GM12878 (cell line): ENCODE results near the gene BEST1. TPM values are rescaled to one million over a fixed set of nuclear protein-coding genes. Genes with fewer than 3 reads are reported as not detected.
A peak's percentile ranks its signal among the peaks of the same experiment; 100 is the strongest.

Source experiments
- BACH1 ChIP-seq: fragments of 450-650 bp; IDR thresholded peaks from 2 replicates; pipeline ENCODE4 v1.6.1; 2017; ENCODE audit warnings: mild to moderate bottlenecking, borderline replicate concordance
- HDAC6 ChIP-seq: fragments of 200-600 bp; sonication (generic); IDR thresholded peaks from one replicate; pipeline ENCODE4 v1.8.0; 2017; ENCODE audit warnings: antibody characterized with exemption; ENCODE audit not compliant: unreplicated experiment
- MXI1 ChIP-seq: fragments of 150-350 bp; IDR thresholded peaks from 2 replicates; pipeline ENCODE4 v1.6.1; 2011; ENCODE audit warnings: low read depth, mild to moderate bottlenecking, inconsistent platforms, low read length, improper control_type of control experiment
- NBN ChIP-seq: fragments of 450-650 bp; IDR thresholded peaks from 2 replicates; pipeline ENCODE4 v1.6.1; 2016
- RAD21 ChIP-seq: IDR thresholded peaks from 2 replicates; pipeline ENCODE4 v1.6.1; 2011; ENCODE audit warnings: mild to moderate bottlenecking, low read depth, low read length, moderate library complexity; ENCODE audit not compliant: insufficient read depth
- polyA plus RNA-seq, 11 experiments: library from polyadenylated mRNA; depleted of rRNA in 4 of 11; unstranded in 6 of 11; stranded (reverse) in 5 of 11; fragments of >200 nt; fragmentation: Nextera tagmentation in 4 of 11; fragmentation: Illumina TruSeq in 1 of 11; extraction: Ambion mirVana in 4 of 11; extraction: Trizol in 1 of 11; gene quantifications; 1 replicate in 1 of 11; 2 replicates in 10 of 11; pipeline versions ENCODE4 v1.2.1 to v1.2.3, GENCODE V29; 2011 to 2016; ENCODE audit warnings: inconsistent platforms in 2 of 11, missing spikeins in 2 of 11, low read depth in 1 of 11
- total RNA-seq, 4 experiments: library from RNA; depleted of rRNA in 3 of 4; stranded (reverse); fragments of >200 nt in 3 of 4; fragmentation: Illumina TruSeq in 1 of 4; extraction: Trizol in 1 of 4; gene quantifications; 2 replicates each; pipeline versions ENCODE4 v1.2.1 to v1.2.3, GENCODE V29; 2013 to 2021
- TF ChIP-seq, protein P1 (sequence below): IDR thresholded peaks from 2 replicates; pipeline ENCODE4 v1.6.1; 2012; ENCODE audit warnings: mild to moderate bottlenecking, low read depth, low read length
- TF ChIP-seq, protein P2 (sequence below): fragments of 450-650 bp; IDR thresholded peaks from 2 replicates; pipeline ENCODE4 v1.6.1; 2018; ENCODE audit warnings: mild to moderate bottlenecking, low read depth, moderate library complexity; ENCODE audit not compliant: partially characterized antibody

Gene BEST1
- total and polyA plus RNA-seq, 10 of the 15 experiments (the other 5 are each of a cell fraction or from before 2014, with no cell fraction given), result 0.03 to 3.4 (median 0.15) TPM; not detected in 1

DNA sequence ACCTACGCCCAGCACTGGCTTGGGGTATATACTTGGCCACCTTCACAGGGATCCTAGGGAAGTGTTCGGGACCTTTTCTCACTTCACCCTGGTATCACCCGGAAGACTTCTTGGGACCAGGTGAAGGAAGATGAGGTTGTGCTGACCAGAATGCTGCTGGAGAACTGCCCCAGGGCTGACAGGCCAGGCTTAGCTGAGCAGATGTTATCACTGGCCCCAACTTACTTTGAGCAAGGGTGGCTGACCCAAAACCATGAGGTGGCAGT is 12.8 kb downstream of the BEST1 start (continued):
- TF ChIP-seq, protein P1, sequence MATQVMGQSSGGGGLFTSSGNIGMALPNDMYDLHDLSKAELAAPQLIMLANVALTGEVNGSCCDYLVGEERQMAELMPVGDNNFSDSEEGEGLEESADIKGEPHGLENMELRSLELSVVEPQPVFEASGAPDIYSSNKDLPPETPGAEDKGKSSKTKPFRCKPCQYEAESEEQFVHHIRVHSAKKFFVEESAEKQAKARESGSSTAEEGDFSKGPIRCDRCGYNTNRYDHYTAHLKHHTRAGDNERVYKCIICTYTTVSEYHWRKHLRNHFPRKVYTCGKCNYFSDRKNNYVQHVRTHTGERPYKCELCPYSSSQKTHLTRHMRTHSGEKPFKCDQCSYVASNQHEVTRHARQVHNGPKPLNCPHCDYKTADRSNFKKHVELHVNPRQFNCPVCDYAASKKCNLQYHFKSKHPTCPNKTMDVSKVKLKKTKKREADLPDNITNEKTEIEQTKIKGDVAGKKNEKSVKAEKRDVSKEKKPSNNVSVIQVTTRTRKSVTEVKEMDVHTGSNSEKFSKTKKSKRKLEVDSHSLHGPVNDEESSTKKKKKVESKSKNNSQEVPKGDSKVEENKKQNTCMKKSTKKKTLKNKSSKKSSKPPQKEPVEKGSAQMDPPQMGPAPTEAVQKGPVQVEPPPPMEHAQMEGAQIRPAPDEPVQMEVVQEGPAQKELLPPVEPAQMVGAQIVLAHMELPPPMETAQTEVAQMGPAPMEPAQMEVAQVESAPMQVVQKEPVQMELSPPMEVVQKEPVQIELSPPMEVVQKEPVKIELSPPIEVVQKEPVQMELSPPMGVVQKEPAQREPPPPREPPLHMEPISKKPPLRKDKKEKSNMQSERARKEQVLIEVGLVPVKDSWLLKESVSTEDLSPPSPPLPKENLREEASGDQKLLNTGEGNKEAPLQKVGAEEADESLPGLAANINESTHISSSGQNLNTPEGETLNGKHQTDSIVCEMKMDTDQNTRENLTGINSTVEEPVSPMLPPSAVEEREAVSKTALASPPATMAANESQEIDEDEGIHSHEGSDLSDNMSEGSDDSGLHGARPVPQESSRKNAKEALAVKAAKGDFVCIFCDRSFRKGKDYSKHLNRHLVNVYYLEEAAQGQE, result no peak
- TF ChIP-seq MXI1, result peak; percentile 46; the same call in 1 of the 2 replicates
- no peak for TF ChIP-seq HDAC6
- TF ChIP-seq RAD21, result no peak
- no peak for TF ChIP-seq BACH1
- TF ChIP-seq, protein P2, sequence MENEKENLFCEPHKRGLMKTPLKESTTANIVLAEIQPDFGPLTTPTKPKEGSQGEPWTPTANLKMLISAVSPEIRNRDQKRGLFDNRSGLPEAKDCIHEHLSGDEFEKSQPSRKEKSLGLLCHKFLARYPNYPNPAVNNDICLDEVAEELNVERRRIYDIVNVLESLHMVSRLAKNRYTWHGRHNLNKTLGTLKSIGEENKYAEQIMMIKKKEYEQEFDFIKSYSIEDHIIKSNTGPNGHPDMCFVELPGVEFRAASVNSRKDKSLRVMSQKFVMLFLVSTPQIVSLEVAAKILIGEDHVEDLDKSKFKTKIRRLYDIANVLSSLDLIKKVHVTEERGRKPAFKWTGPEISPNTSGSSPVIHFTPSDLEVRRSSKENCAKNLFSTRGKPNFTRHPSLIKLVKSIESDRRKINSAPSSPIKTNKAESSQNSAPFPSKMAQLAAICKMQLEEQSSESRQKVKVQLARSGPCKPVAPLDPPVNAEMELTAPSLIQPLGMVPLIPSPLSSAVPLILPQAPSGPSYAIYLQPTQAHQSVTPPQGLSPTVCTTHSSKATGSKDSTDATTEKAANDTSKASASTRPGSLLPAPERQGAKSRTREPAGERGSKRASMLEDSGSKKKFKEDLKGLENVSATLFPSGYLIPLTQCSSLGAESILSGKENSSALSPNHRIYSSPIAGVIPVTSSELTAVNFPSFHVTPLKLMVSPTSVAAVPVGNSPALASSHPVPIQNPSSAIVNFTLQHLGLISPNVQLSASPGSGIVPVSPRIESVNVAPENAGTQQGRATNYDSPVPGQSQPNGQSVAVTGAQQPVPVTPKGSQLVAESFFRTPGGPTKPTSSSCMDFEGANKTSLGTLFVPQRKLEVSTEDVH, result no peak
- no peak for TF ChIP-seq NBN
- TF ChIP-seq, all 136 proteins: peak for 6
